Sigmoid colon (tissue), 4 donors: ENCODE data around the gene USP2.

Experiments used
- CTCF ChIP-seq, 4 experiments: fragments of 450-650 bp in 3 of 4; fragments of 200-600 bp in 1 of 4; IDR thresholded peaks; one replicate each; pipeline ENCODE4 v1.5.1; 2016 to 2019; ENCODE audit warnings: antibody characterized with exemption in 4 of 4, mild to moderate bottlenecking in 3 of 4, moderate library complexity in 2 of 4
- POLR2A ChIP-seq, 2 donors: fragments of 450-650 bp; IDR thresholded peaks; one replicate each; pipeline ENCODE4 v1.6.1; 2016; ENCODE audit warnings: antibody characterized with exemption in 2 of 2, mild to moderate bottlenecking in 2 of 2, moderate library complexity in 2 of 2
- POLR2AphosphoS5 ChIP-seq, 4 donors: sonication (generic); formaldehyde crosslinking; IDR thresholded peaks; one replicate each; pipeline ENCODE4 v1.6.1; 2017; ENCODE audit warnings: antibody characterized with exemption in 4 of 4

GRCh38 chr11:119359365-119360214 lies 21.9 kb downstream of the USP2 start:
- TF ChIP-seq CTCF (IDR thresholded peaks at IDR 0.05) (no peak), POLR2A (IDR thresholded peaks at IDR 0.05) (no peak), POLR2AphosphoS5 (IDR thresholded peaks at IDR 0.05) (no peak)
